Mesodermal cell (in vitro differentiated cells): Measurements from ENCODE around the gene WNT8A.
"Not testable (repeated sequence)": the region's sequence is repeated elsewhere in the genome, so short reads cannot be mapped to it uniquely, and the experiment has no call there.

Experiments
- H3K27ac ChIP-seq: 2 replicates; pipeline ENCODE4 v1.7.0; 2013; ENCODE audit warnings: mild to moderate bottlenecking, low read depth, low read length, moderate library complexity; ENCODE audit not compliant: severe bottlenecking
- H3K36me3 ChIP-seq: 2 replicates; pipeline ENCODE4 v1.7.1; 2013; ENCODE audit warnings: mild to moderate bottlenecking, low read length, moderate library complexity; ENCODE audit not compliant: control insufficient read depth, insufficient read depth
- H3K4me1 ChIP-seq: one replicate; pipeline ENCODE4 v1.7.1; 2013; ENCODE audit warnings: mild to moderate bottlenecking, low read length; ENCODE audit not compliant: insufficient read depth, control insufficient read depth, poor library complexity, severe bottlenecking
- H3K4me3 ChIP-seq: 2 replicates; pipeline ENCODE4 v1.7.0; 2013; ENCODE audit warnings: low read length, control low read depth, mild to moderate bottlenecking; ENCODE audit not compliant: insufficient read depth, poor library complexity, severe bottlenecking; ENCODE audit errors: extremely low read depth
- H3K9me3 ChIP-seq: 2 replicates; pipeline ENCODE4 v1.7.1; 2013; ENCODE audit warnings: mild to moderate bottlenecking, low read length, moderate library complexity; ENCODE audit not compliant: control insufficient read depth
- WGBS, 2 experiments: methylation state at CpG; one replicate each; pipeline ENCODE4 v1.1.5; 2013; ENCODE audit warnings: missing lambda C conversion rate in 2 of 2; ENCODE audit not compliant: insufficient coverage in 2 of 2; 5-methylcytosine and 5-hydroxymethylcytosine counted together

WNT8A gene

DNA sequence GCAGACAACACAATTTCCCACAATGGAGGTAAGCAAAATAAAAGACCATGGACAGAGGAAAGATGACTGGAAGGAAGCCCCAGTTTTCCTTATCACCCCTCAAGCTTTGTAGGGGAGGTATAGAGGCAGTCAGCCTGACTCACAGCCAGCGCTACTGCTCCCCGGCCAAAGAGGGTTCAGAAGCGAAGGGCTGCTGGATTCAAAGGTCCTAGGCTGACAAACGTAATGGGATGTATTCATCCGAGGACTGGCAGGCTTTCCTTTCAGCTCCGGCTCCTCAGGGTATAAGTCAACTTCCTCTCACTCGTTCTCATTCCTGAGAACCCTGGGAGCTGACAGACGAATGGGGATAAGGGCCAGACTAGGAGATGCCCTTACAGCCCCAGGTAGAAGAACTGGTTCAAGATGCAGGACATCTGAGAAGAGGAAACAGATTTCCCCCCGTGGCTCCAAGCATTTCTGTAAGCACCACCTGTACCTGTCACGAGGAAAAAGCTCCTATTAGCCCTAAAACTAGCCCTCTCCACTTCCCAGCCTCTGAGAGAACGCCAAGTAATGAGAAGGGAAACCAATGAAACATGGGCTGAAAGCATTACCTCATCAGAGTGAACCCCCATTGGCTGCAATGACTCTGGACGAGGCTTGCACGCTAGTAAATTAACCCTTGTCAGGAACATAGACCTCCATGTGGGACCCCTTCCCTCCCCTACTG is 28.8 kb upstream of the WNT8A start:
- no peak overlapping the region for H3K4me3 ChIP-seq
- no peaks in the 10 kb centered on the region for H3K9me3 ChIP-seq
- 39 to 62% methylated on average over 8 to 11 of the region's 13 CpGs for WGBS, 2 experiments
- no peaks in the 10 kb centered on the region for H3K4me1 ChIP-seq
- H3K27ac ChIP-seq: peak overlapping the region; percentile 55
- H3K36me3 ChIP-seq: no peaks in the 10 kb centered on the region

DNA sequence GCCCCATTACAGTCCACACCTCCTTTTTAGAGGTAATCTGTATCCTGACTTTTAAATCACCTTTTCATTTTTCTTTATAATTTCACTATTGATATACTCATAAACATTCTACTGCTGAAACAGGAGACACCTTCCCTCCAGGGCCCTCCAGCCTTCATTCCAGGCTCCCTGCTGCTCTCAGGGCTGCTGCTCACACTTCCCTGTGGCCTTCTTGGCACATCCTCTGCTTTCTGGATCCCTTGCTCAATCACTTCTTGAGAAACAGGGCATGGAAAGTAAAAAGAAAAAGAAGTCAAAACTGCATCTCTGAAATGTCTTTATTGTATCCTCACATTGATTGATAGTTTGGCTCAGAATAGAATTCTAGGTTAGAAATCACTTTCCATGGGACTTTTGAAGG is 19.3 kb upstream of the WNT8A start:
- no peaks in the 10 kb centered on the region for H3K36me3 ChIP-seq
- H3K27ac ChIP-seq: no peak overlapping the region
- no peaks in the 10 kb centered on the region for H3K4me1 ChIP-seq
- no peaks in the 10 kb centered on the region for H3K9me3 ChIP-seq
- no peak overlapping the region for H3K4me3 ChIP-seq

DNA sequence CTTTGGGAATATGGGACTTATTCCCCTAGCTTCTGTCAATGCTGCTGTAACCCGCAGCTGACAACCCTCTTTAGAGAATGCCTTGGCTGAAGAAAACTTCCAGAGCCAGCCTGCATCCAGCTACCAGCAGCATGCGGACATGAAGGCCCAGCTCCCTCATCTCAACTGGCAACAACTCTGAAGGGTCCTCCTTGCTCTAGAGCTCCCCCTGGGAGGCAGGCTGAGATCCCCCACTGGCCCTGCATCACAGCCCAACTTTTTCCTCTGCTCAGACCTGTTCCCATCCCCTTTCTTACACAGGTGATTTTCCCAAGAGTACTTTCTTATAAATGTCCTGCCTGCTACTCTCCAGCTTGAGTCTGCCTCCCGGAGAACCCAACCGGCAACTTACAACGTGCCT is 18.7 kb upstream of the WNT8A start:
- Histone ChIP-seq H3K36me3 (no peaks in the 10 kb centered on the region), H3K4me3 (no peak overlapping the region), H3K9me3 (no peaks in the 10 kb centered on the region), H3K4me1 (no peaks in the 10 kb centered on the region), H3K27ac (no peak overlapping the region)
- 83 to 87% methylated on average over 5 of the region's 5 CpGs for WGBS, 2 experiments

DNA sequence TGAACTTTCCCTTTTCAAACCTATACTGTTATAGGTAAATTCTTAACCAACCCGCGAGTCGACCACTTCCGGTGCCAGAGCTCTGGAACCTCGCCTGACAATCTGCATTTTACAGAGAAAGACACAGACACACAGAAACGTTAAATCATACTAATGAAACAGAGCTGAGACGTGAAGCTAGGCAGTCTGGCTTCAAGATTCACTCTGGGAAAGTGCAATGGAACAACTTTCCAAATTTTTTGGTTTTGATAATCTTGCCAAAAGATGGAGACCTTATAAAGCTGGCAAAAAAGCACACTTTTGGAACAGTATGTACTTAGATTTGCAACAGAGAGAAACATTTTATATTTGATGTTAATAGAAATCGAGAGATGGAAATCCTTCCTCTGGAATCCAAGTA is 15.9 kb upstream of the WNT8A start:
- H3K36me3 ChIP-seq: no peaks in the 10 kb centered on the region
- no peaks in the 10 kb centered on the region for H3K9me3 ChIP-seq
- H3K27ac ChIP-seq: no peak overlapping the region
- no peaks in the 10 kb centered on the region for H3K4me1 ChIP-seq
- WGBS, 2 experiments: 94 to 97% methylated on average over 5 to 7 of the region's 8 CpGs
- H3K4me3 ChIP-seq: no peak overlapping the region

DNA sequence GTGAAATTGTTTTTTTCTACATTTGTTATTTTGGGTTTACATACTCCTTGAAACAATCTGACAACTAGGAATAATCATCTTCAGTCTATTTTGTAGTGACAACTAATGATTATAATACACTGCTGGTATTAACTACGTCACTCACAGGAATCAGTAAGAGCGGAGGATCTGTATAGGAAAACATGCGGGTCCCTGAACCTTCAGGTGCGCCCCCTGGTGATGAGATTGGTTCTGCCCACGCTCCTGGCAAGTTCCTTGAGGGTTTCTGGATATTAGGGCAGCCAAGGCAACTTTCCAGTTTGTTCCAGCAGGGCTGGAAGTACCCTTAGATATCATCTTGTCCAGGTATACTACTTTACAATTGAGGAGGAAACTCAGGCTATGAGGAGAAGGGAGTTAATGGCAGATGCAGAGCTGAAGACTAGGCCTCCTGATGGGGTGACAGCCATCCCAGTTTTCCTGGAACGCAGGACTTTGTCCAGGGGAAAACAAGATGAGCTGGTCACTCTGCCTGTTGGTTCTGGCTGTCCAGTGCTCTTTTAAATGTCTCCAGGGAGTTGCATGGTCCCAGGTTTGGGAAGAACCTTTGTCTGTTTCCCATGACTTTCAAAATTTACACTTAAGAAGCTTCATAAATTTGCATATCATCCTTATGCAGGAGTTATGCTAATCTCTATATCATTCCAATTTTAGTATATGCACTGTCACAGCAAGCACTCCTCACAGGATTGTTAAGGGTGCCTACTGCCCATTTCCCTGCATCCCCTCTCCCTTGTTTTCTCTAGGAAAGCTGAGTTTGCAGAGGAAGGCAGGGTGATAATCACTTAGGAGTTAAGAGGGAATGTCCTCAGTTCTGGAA is 14.9 kb upstream of the WNT8A start:
- Histone ChIP-seq H3K4me1 (no peaks in the 10 kb centered on the region), H3K27ac (no peak overlapping the region), H3K36me3 (no peaks in the 10 kb centered on the region), H3K9me3 (no peaks in the 10 kb centered on the region), H3K4me3 (no peak overlapping the region)
- 40 to 66% methylated on average over 5 to 6 of the region's 6 CpGs for WGBS, 2 experiments

DNA sequence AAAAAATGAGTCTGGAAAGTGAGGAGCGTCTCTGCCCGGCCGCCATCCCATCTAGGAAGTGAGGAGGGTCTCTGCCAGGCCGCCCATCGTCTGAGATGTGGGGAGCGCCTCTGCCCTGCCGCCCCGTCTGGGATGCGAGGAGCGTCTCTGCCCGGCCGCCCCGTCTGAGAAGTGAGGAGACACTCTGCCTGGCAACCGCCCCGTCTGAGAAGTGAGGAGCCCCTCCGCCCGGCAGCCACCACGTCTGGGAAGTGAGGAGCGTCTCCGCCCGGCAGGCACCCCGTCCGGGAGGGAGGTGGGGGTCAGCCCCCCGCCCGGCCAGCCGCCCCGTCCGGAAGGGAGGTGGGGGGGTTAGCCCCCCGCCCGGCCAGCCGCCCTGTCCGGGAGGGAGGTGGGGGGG is 13.8 kb upstream of the WNT8A start:
- WGBS, 2 experiments: 93 to 99% methylated on average over 11 to 13 of the region's 32 CpGs

DNA sequence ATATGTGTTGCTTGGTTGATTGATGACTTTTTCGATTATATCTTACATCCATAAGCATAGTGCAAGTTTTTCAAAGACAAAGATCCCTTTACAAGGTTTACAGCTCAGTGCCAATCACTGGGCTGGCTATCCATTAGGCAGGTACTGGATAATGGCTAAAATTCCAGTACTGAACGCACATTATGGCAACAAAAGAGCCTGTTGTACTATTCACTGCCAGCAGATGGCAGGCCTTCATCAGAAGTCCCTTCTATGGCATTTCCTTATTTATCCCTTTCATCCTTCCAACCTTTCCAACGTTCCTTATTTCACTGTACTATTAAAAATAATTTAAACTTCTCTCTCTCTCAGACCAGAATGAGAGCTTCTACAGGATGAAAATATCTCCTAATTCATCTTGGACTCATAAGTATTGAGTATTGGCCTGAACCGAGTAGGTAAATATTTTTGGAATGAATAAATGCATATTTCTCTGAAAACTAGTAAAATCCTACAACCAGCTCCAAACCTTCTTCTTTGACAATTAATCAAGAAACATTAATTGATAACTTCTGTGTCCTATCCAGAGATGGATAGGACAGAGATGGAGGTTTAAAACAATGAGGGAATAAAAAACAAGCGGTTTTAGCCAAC is 6.7 kb upstream of the WNT8A start:
- Histone ChIP-seq H3K36me3 (no peaks in the 10 kb centered on the region), H3K9me3 (no peaks in the 10 kb centered on the region), H3K4me3 (no peak overlapping the region), H3K27ac (no peak overlapping the region), H3K4me1 (no peaks in the 10 kb centered on the region)
- 0 to 48% methylated on average over 1 to 2 of the region's 5 CpGs for WGBS, 2 experiments

More for the DNA sequence above, 13.8 kb upstream of the WNT8A start:
- not testable (repeated sequence) for H3K36me3 ChIP-seq, H3K27ac ChIP-seq, H3K4me1 ChIP-seq, H3K4me3 ChIP-seq, H3K9me3 ChIP-seq

DNA sequence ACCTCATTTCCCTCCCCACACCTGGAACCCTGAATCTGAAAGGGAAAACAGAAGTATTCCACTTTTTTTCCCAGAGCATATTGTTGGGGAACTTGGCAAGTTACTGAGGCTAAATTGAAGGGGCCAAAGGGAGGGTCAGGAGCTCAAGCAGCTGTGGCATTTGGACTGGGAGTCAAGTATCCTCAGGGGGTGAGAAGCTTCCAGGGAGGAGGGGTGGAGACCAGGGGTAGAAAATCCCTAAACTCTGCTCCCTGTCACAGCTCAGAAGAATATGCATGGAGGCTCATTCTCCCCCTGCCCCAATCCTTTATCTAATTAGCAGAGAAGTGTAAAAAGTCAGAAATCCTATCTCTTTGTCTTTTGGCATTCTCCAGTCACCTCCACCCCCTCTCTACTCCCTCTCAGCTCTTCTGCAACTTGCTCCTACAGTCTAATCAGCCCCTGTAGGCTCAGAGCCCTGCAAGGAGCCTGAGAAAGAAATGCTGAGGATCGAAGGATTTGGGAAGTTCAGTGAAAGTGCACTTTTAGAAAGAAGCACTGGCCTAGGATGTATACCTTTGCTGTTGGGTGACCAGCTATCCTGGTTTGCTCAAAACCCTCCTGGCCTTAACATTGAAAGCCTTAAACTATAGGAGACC is 5.7 kb upstream of the WNT8A start:
- no peaks in the 10 kb centered on the region for H3K36me3 ChIP-seq
- H3K4me1 ChIP-seq: no peaks in the 10 kb centered on the region
- no peak overlapping the region for H3K27ac ChIP-seq
- WGBS, 2 experiments: no CpG with 5 or more reads among the region's 1 CpG
- no peak overlapping the region for H3K4me3 ChIP-seq
- no peaks in the 10 kb centered on the region for H3K9me3 ChIP-seq

DNA sequence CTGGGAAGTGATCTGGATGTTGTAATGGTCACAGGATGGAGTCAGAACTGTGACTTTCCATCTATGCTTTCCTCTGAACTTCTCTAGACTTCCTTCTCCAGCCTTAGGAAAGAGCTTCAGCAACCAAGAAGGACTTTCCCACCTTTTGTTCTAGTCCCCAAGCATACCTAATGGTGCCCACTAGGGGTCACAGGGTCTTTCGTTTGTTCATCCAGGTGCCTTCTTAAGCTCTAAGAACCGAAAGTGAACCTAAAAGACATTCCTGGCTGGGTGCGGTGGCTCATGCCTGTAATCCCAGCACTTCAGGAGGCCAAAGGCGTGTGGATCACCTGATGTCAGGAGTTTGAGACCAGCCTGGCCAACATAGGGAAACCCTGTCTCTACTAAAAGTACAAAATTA is 1.8 kb upstream of the WNT8A start:
- Histone ChIP-seq H3K36me3 (no peaks in the 10 kb centered on the region), H3K27ac (no peak overlapping the region), H3K4me3 (no peak overlapping the region), H3K4me1 (no peaks in the 10 kb centered on the region), H3K9me3 (no peaks in the 10 kb centered on the region)
- WGBS, 2 experiments: 75 to 94% methylated on average over 4 of the region's 4 CpGs

DNA sequence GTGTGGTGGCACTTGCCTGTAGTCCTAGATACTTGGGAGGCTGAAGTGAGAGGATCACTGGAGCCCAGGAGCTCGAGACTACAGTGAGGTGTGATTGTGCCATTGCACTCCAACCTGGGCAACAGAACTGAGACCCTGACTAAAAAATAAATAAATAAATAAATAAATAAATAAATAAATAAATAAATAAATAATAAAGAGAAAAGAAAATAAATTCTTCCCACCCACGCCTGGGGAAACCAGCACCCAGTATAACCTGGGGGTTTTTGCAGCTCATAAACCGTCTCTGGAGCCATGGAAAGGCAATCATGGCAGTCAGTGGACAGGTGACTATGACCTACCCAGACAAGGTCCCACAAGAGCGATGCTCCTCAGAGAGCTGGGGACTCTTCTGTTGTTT is 7.9 kb downstream of the WNT8A start:
- H3K27ac ChIP-seq: no peak overlapping the region
- H3K9me3 ChIP-seq: no peaks in the 10 kb centered on the region
- no peaks in the 10 kb centered on the region for H3K4me1 ChIP-seq
- H3K4me3 ChIP-seq: no peak overlapping the region
- H3K36me3 ChIP-seq: no peaks in the 10 kb centered on the region
- 92 to 100% methylated on average over 2 of the region's 4 CpGs for WGBS, 2 experiments
